H54 (cell line): Measurements from ENCODE around the gene CMTM1.
"Not testable (repeated sequence)": the region's sequence is repeated elsewhere in the genome, so short reads cannot be mapped to it uniquely, and the experiment has no call there.

ENCODE experiments used
- DNase-seq: peaks from one replicate; pipeline ENCODE4 v3.0.0; 2011; ENCODE audit warnings: low spot score, mixed read lengths; ENCODE audit not compliant: insufficient read length
- FAIRE-seq: peaks from 3 replicates; lab custom pipeline; 2011; peaks lifted over from hg19 to GRCh38; lab: Jason Lieb, UNC
- POLR2A ChIP-seq: IDR thresholded peaks from 2 replicates; pipeline ENCODE4 v1.6.1; 2011; ENCODE audit warnings: low read depth, mild to moderate bottlenecking, low read length

CMTM1 gene

GRCh38 chr16:66610111-66610820 is 44.0 kb downstream of the CMTM1 start:
- FAIRE-seq (no peak), DNase-seq (no peak)
- TF ChIP-seq POLR2A: no peak

DNA sequence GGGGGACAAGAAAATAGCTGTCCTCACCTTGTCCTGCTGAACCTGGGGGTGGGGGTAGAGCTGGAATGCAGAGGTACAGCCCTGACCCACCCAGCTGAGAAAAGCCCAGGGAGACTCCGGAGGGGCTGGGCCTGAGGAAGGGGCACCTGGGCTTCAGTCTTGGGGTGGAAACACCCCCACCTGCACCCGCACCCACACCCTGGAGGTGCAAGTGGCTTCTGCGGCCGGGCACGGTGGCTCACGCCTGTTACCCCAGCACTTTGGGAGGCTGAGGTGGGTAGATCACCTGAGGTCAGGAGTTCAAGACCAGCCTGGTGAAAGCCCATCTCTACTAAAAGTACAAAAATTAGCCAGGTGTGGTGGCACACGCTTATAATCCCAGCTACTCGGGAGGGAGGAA is 45.7 kb downstream of the CMTM1 start:
- DNase-seq, FAIRE-seq: not testable (repeated sequence)

DNA sequence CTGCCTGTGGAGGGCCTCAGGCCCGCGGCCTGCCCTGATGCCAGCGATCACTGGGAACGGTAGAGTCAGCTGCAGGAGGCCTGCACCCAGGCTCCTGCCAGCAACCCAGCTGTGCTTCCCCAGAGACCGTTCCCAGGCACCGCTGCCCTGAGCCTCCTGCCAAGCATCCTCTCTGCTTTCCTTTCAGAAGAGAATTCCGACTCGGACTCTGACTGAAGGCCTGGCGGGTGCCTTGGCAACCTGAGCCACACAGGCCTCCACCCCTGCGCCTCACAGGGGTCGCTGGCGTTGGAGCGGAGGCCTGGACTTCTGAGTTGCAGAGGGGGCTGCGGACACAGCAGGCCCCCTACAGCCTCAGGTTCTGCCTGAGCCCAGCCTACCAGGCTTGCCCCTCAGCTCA is 46.2 kb downstream of the CMTM1 start:
- no peak for FAIRE-seq
- no peak for DNase-seq

GRCh38 chr16:66614161-66614802 is 48.0 kb downstream of the CMTM1 start:
- FAIRE-seq (no peak), DNase-seq (no peak)
- TF ChIP-seq POLR2A: no peak

More for the DNA sequence above, 46.2 kb downstream of the CMTM1 start:
- no peak for TF ChIP-seq POLR2A

DNA sequence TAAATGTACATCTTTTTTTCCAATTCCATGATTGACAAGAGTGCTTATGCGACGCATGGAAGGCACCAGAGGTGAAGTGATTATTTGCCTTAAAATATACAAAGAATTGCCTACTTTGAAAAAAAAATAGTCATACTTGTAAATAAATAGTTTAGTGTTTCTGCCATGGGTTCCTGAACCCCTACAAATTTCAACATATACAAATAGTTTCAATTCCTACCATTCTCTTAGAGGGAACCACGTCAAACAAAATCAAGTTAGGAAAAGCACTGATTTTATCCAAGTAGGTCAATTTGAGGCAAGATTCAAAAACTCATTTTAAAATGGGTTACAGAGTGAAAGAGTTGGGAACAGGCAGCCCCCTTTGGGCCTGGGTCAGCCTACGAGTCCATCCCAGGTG is 49.9 kb downstream of the CMTM1 start:
- FAIRE-seq (no peak), DNase-seq (no peak)
- TF ChIP-seq POLR2A: no peak

- no peak for TF ChIP-seq POLR2A
- no peak for DNase-seq
- FAIRE-seq: no peak
Observed at GRCh38 chr16:66616592-66616991, 50.4 kb downstream of the CMTM1 start.

DNA sequence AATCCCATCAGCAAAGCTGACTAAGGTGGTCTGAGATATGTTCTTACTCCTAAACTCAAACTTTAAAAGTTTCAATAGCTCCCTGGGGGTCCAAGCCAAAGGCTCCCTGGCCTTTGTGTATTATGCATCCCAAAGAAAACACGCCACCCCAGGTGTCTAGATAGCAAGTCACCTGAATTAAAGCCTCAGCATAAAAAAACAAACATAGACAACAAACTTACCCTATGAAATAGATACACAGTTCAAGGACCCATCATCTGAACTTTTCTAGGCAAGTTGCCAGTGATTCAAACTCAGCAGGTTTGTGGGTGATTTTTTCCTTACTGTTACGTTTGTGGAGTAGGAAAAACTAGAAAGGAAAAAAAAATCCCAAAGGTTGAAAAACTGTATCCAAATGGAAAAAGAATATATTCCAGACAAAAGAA is 50.8 kb downstream of the CMTM1 start:
- FAIRE-seq (no peak), DNase-seq (no peak)
- TF ChIP-seq POLR2A: no peak

DNA sequence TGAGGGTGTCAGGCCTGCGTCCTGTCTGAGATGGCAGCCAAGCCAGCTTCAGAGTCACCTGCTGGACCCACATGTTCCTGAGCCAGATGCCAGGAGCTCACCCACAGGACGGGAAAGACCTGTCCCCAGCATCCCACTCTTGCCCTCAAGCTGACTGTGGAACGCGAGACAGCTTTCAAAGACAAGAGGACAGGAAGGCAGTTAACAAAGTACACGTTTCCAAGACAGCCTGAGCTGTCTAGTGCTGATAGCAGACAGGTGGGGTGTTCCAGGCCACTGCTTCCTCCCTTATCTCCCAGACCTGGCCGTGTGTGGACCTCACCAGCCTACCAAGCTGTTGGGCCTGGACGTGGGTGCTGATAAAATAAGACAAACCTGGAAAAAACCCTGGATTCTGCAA is 51.5 kb downstream of the CMTM1 start:
- FAIRE-seq: no peak
- no peak for TF ChIP-seq POLR2A

GRCh38 chr16:66618588-66619375 is 52.5 kb downstream of the CMTM1 start:
- 0 out of 2 replicates have a peak, but pooled peaks have one; percentile 8 for TF ChIP-seq POLR2A
- FAIRE-seq (peak; percentile 94), DNase-seq (peak; percentile 82)

More for the DNA sequence above, 51.5 kb downstream of the CMTM1 start:
- DNase-seq: no peak

DNA sequence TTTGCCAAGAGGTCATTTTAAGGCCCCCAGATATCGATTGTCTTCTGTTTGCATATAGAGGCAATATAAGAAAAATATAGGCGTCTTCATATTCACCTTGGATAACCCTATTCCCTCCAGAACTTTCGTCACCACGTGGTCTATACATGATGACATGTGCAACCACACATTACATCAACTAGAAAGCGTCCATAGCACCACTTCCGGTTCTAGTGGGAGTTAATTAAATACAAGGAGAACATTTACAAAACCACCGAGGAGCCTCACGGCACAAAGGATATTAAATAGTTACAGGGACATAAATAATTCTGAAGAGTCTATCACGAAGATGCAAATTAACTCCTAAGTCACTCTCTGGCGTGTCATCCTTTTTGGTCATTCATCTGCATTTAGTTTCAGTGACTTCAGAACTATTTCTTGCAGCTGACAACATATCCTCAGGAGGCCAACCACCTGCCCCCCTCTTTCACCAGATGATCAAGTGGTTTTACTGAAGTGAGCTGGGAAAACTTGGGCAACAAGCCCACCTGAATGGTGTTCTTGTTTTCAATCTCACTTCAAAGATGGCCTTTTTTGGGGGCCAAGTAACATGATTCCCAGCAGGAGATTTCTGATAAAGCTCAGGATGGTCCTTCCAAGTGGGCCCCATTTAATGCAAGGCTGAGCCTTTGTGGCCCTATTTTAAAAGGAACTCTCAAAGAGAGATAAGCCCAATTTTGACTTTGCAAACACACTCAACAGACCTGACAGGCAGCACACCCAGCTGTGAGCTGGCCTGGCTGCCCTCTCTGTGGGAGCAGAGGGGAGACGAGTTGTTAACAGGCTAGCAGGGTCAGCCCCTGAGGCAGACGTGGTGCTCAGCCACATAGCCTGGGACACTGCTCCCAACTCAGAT is 53.5 kb downstream of the CMTM1 start:
- TF ChIP-seq POLR2A: no peak
- FAIRE-seq (no peak), DNase-seq (no peak)

- no peak for FAIRE-seq
- TF ChIP-seq POLR2A: no peak
- DNase-seq: no peak
Observed at GRCh38 chr16:66620429-66620795, 54.2 kb downstream of the CMTM1 start.

DNA sequence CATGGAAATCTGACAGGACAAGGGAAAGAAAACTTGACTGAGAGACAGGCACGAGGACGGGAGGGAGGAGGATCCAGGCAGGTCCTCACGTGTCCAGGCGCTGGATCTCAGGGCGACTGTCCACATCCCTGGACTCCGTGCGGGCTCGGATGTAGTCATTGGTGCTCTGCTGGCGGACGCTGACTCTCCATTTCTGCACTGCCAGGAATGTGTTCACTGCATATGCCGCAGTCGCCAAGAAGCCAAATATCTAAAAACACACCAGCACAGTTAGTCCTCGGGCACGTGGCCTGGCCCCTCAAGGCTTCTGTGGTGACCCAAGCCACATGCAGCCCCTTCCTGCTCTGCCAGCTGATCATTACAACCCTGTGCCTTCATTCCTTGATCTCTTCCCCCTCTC is 55.7 kb downstream of the CMTM1 start:
- no peak for TF ChIP-seq POLR2A
- DNase-seq (no peak), FAIRE-seq (no peak)

GRCh38 chr16:66622863-66623262 is 56.6 kb downstream of the CMTM1 start:
- TF ChIP-seq POLR2A: no peak
- DNase-seq (no peak), FAIRE-seq (no peak)

GRCh38 chr16:66623755-66624154 is 57.5 kb downstream of the CMTM1 start:
- FAIRE-seq: no peak

DNA sequence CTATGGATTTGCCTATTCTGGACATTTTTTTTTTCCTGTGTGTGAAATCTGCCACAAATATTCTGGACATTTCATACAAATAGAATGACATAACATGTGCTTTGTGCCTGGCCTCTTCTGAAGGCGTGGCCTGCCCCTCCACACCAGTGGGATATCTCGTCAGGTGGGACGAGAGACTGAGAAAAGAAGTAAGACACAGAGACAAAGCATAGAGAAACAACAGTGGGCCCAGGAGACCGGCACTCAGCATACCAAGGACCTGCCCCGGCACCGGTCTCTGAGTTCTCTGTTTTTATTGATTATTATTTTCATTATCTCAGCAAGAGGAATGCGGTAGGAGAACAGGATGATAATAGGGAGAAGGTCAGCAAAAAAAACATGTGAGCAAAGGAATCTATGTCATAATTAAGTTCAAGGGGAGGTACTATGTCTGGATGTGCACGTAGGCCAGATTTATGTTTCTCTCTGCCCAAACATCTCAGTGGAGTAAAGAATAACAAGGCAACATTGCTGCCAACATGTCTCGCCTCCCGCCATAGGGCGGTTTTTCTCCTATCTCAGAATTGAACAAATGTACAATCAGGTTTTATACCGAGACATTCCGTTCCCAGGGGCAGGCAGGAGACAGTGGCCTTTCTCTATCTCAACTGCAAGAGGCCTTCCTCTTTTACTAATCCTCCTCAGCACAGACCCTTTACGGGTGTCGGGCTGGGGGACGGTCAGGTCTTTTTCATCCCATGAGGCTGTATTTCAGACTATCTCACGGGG is 61.6 kb downstream of the CMTM1 start:
- not testable (repeated sequence) for DNase-seq, FAIRE-seq

More at GRCh38 chr16:66623755-66624154, 57.5 kb downstream of the CMTM1 start:
- TF ChIP-seq POLR2A: no peak
- no peak for DNase-seq
